CD4-positive, CD25-positive, alpha-beta regulatory T cell (primary cell): ENCODE results near the gene TXNDC17. TPM values are rescaled to one million over a fixed set of nuclear protein-coding genes. Genes with fewer than 3 reads are reported as not detected.

Experiments used
- ATAC-seq, 2 donors: fragments of 150-1000 bp; cut with Tn5 transposase; one replicate each; pipeline ENCODE4 v1.10.0; 2021; ENCODE audit warnings: low read depth in 2 of 2, moderate number of reproducible peaks in 2 of 2, moderate library complexity in 1 of 2
- DNase-seq, 3 donors: peaks; one replicate each; pipeline versions ENCODE4 v3.0.0 to v3.0.0-alpha.2; 2012 to 2022; ENCODE audit warnings: mixed read lengths in 1 of 3
- H3K27ac ChIP-seq: one replicate; pipeline ENCODE4 v1.7.0; 2013; ENCODE audit warnings: mild to moderate bottlenecking, low read length; ENCODE audit not compliant: insufficient read depth, poor library complexity, severe bottlenecking
- H3K27me3 ChIP-seq: one replicate; pipeline ENCODE4 v1.7.0; 2013; ENCODE audit warnings: low read length; ENCODE audit not compliant: control insufficient read depth, insufficient read depth
- H3K36me3 ChIP-seq: one replicate; pipeline ENCODE4 v1.7.0; 2013; ENCODE audit warnings: mild to moderate bottlenecking, low read length, moderate library complexity; ENCODE audit not compliant: control insufficient read depth, insufficient read depth
- H3K4me1 ChIP-seq: 2 replicates; pipeline ENCODE4 v1.7.0; 2013; ENCODE audit warnings: mild to moderate bottlenecking, low read length; ENCODE audit not compliant: insufficient read depth, control insufficient read depth, poor library complexity, severe bottlenecking
- H3K4me3 ChIP-seq: one replicate; pipeline ENCODE4 v1.7.0; 2013; ENCODE audit warnings: low read depth, mild to moderate bottlenecking, low read length, moderate library complexity
- H3K9me3 ChIP-seq, 2 experiments: 1 replicate in 1 of 2; 2 replicates in 1 of 2; pipeline ENCODE4 v1.7.0; 2013; ENCODE audit warnings: low read length in 2 of 2, mild to moderate bottlenecking in 1 of 2, moderate library complexity in 1 of 2; ENCODE audit not compliant: control insufficient read depth in 2 of 2
- H3K27ac Mint-ChIP-seq, 3 donors: one replicate each; pipeline ENCODE4 v1.8.0; 2020 to 2022; ENCODE audit warnings: mild to moderate bottlenecking in 3 of 3, mixed read lengths in 3 of 3, moderate library complexity in 2 of 3
- H3K27me3 Mint-ChIP-seq: one replicate; pipeline ENCODE4 v1.8.0; 2022; ENCODE audit warnings: mild to moderate bottlenecking, mixed read lengths
- H3K36me3 Mint-ChIP-seq: one replicate; pipeline ENCODE4 v1.8.0; 2020; ENCODE audit warnings: mixed read lengths
- H3K4me1 Mint-ChIP-seq, 4 donors: one replicate each; pipeline ENCODE4 v1.8.0; 2020 to 2022; ENCODE audit warnings: mixed read lengths in 4 of 4, mild to moderate bottlenecking in 1 of 4
- H3K4me3 Mint-ChIP-seq, 4 donors: one replicate each; pipeline ENCODE4 v1.8.0; 2020 to 2022; ENCODE audit warnings: mild to moderate bottlenecking in 4 of 4, mixed read lengths in 4 of 4, moderate library complexity in 3 of 4
- H3K9me3 Mint-ChIP-seq, 7 donors: one replicate each; pipeline ENCODE4 v1.8.0; 2020 to 2022; ENCODE audit warnings: mixed read lengths in 7 of 7, mild to moderate bottlenecking in 3 of 7, moderate library complexity in 2 of 7
- polyA plus RNA-seq, 4 donors: library from polyadenylated mRNA; unstranded; fragments of 300-500 nt; fragmentation: Illumina TruSeq; gene quantifications; one replicate each; pipeline ENCODE4 v1.2.3, GENCODE V29; 2021
- total RNA-seq: library from RNA; stranded (reverse); gene quantifications from one replicate; pipeline ENCODE4 v1.2.3, GENCODE V29; 2022

The TXNDC17 gene
- total and polyA plus RNA-seq, 5 donors from 2014 or later: 15.0 to 262 (median 169) TPM

DNA sequence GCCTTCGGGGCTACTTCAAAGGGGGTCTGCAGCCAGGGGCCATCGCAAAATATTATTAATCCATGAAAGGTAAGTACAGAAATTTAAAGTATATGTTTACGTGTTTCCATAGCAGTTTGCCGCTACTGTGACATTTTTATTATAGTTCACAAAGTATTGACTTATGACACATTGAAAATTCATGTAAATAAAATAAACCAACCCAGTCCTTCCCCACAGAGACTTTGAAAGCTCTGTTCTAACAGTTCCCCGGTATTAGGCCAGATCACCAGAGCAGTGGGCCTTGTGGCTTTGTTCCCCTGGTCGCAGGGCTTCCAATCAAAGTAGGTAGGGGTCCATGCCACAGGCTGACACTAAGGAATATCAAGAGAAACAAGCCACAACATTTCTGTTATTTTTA is 14.2 kb upstream of the TXNDC17 start:
- Mint-ChIP-seq H3K9me3 (no peaks in the 10 kb centered on the region), H3K4me3 (no peak overlapping the region), H3K27ac (no peak overlapping the region), H3K4me1 (peaks cover 5 to 21% (median 11%) of the 10 kb centered on the region in 4 donors), H3K27me3 (no peaks in the 10 kb centered on the region), H3K36me3 (peaks cover 47% of the 10 kb centered on the region)
- ATAC-seq: no peak
- H3K36me3 ChIP-seq: peaks cover 33% of the 10 kb centered on the region
- no peak overlapping the region for H3K27ac ChIP-seq
- H3K27me3 ChIP-seq: no peaks in the 10 kb centered on the region
- DNase-seq: no peak
- no peaks in the 10 kb centered on the region for H3K4me1 ChIP-seq
- H3K9me3 ChIP-seq: no peaks in the 10 kb centered on the region
- no peak overlapping the region for H3K4me3 ChIP-seq

DNA sequence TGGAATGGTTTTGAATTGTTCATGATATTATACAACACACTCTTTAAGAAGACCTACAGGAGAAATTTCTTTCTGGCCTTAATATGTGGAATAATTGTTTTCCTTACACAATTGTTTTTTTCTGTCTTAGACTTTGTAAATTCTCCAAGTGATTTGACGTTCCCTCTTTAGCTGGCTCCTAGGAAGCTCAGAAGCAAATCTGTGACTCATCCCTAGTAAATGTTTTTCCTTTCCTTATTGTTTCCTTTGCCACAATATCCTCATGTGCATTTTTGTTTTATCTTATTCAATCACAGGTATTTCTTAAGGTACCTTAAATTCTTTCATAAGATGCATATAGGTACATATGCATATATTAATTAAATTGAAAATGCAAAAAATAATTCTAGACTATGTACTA is 13.8 kb upstream of the TXNDC17 start:
- no peak overlapping the region for H3K27ac ChIP-seq
- peaks cover 35% of the 10 kb centered on the region for H3K36me3 ChIP-seq
- no peaks in the 10 kb centered on the region for H3K27me3 ChIP-seq
- H3K4me1 ChIP-seq: no peaks in the 10 kb centered on the region
- H3K4me3 ChIP-seq: no peak overlapping the region
- no peak overlapping the region for H3K4me3 Mint-ChIP-seq
- peaks cover 5 to 21% (median 11%) of the 10 kb centered on the region in 4 donors for H3K4me1 Mint-ChIP-seq
- H3K9me3 Mint-ChIP-seq: no peaks in the 10 kb centered on the region
- peak overlapping the region in 1 of 3 donors; percentile 26 for H3K27ac Mint-ChIP-seq
- no peaks in the 10 kb centered on the region for H3K9me3 ChIP-seq
- no peak for ATAC-seq
- H3K36me3 Mint-ChIP-seq: peaks cover 47% of the 10 kb centered on the region
- DNase-seq: no peak
- H3K27me3 Mint-ChIP-seq: no peaks in the 10 kb centered on the region

DNA sequence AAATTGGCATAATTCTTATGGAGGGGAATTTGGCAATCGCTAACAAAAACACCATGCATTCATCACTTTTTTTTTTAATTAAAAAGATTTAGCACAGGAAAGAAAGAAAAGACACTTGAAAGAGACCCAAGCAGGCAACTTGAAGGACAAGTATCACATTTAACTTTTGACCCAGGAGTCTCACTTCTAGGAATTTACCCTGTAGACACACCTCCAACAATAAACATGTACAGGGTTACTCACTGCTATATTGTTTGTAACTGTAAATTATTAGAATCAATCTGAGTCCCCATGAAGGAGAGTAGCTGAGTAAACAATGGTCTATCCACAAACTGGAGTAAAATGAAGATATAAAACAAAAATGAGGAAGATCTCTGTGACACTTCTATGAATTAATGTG is 10.5 kb upstream of the TXNDC17 start:
- Mint-ChIP-seq H3K27me3 (no peaks in the 10 kb centered on the region), H3K27ac (peak overlapping the region in 1 of 3 donors; percentile 29), H3K36me3 (peaks cover 52% of the 10 kb centered on the region), H3K4me1 (peaks cover 5 to 25% (median 11%) of the 10 kb centered on the region in 4 donors), H3K9me3 (no peaks in the 10 kb centered on the region), H3K4me3 (no peak overlapping the region)
- no peaks in the 10 kb centered on the region for H3K9me3 ChIP-seq
- peaks cover 37% of the 10 kb centered on the region for H3K36me3 ChIP-seq
- H3K4me1 ChIP-seq: no peaks in the 10 kb centered on the region
- no peak overlapping the region for H3K27ac ChIP-seq
- H3K4me3 ChIP-seq: no peak overlapping the region
- DNase-seq (no peak), ATAC-seq (no peak)
- no peaks in the 10 kb centered on the region for H3K27me3 ChIP-seq

DNA sequence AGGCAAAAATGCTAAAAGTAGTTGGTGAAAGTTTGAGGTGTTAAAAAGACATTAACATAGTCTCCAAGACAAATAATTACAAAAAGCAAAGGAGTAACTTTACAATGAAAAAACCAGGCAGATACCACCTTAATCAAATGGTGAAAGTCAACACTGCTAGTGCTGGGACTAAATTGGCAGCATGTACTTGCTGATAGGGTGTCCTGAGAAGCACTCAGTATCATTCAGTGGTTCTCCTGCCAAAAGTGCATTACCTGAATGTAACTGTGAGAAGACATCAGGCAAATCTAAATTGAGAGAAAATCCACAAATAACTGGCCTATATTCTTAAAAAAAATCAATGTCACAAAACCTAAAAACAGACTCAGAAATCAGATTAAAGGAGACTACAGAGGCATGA is 8.3 kb upstream of the TXNDC17 start:
- H3K36me3 Mint-ChIP-seq: peaks cover 41% of the 10 kb centered on the region

DNA sequence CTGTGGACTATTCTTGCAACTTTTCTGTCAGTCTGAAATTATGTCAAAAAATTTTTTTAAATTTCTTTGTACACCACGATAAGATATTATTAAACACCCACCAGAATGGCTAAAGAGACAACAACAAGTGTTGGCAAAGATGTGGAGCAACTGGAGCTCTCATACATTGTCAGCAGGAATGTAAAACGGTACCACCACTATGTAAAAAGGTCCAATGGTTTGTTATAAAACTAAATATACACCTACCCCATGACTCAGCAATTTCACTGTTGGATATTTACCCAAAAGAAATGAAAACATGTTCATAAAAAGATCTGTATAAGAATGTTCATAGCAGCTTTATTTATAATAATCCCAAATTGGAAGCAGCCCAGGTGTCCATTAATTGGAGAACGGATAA is 7.6 kb upstream of the TXNDC17 start:
- H3K27me3 ChIP-seq: no peaks in the 10 kb centered on the region
- H3K9me3 ChIP-seq: no peaks in the 10 kb centered on the region
- no peak overlapping the region for H3K4me3 ChIP-seq
- no peak overlapping the region for H3K4me3 Mint-ChIP-seq
- peaks cover 35% of the 10 kb centered on the region for H3K36me3 Mint-ChIP-seq
- DNase-seq (no peak), ATAC-seq (no peak)
- H3K4me1 ChIP-seq: no peaks in the 10 kb centered on the region
- no peaks in the 10 kb centered on the region for H3K9me3 Mint-ChIP-seq
- H3K4me1 Mint-ChIP-seq: peaks cover 10 to 22% (median 19%) of the 10 kb centered on the region in 4 donors
- peaks cover 25% of the 10 kb centered on the region for H3K36me3 ChIP-seq
- H3K27me3 Mint-ChIP-seq: no peaks in the 10 kb centered on the region
- no peak overlapping the region for H3K27ac ChIP-seq
- H3K27ac Mint-ChIP-seq: no peak overlapping the region

More for the DNA sequence above, 8.3 kb upstream of the TXNDC17 start:
- Mint-ChIP-seq H3K9me3 (no peaks in the 10 kb centered on the region), H3K27ac (no peak overlapping the region), H3K27me3 (no peaks in the 10 kb centered on the region), H3K4me1 (peaks cover 12 to 25% (median 13%) of the 10 kb centered on the region in 4 donors), H3K4me3 (no peak overlapping the region)
- Histone ChIP-seq H3K27me3 (no peaks in the 10 kb centered on the region), H3K27ac (no peak overlapping the region), H3K36me3 (peaks cover 32% of the 10 kb centered on the region), H3K9me3 (no peaks in the 10 kb centered on the region), H3K4me3 (no peak overlapping the region), H3K4me1 (no peaks in the 10 kb centered on the region)
- no peak for ATAC-seq
- no peak for DNase-seq

- Mint-ChIP-seq H3K4me1 (peaks cover 5 to 39% (median 19%) of the 10 kb centered on the region in 4 donors), H3K36me3 (peaks cover 27% of the 10 kb centered on the region), H3K9me3 (no peaks in the 10 kb centered on the region), H3K4me3 (peak overlapping the region in 1 of 4 donors; percentile 70), H3K27me3 (peaks cover 8% of the 10 kb centered on the region), H3K27ac (no peak overlapping the region)
- H3K4me3 ChIP-seq: no peak overlapping the region
- no peak overlapping the region for H3K27ac ChIP-seq
- H3K36me3 ChIP-seq: peaks cover 25% of the 10 kb centered on the region
- no peaks in the 10 kb centered on the region for H3K9me3 ChIP-seq
- H3K27me3 ChIP-seq: no peaks in the 10 kb centered on the region
- peaks cover 21% of the 10 kb centered on the region for H3K4me1 ChIP-seq
- ATAC-seq: no peak
- DNase-seq: no peak
Observed at GRCh38 chr17:6636105-6636504, 4.8 kb upstream of the TXNDC17 start.

- Histone ChIP-seq H3K9me3 (no peaks in the 10 kb centered on the region), H3K4me3 (no peak overlapping the region), H3K36me3 (peaks cover 22% of the 10 kb centered on the region), H3K4me1 (peaks cover 28% of the 10 kb centered on the region), H3K27ac (no peak overlapping the region), H3K27me3 (no peaks in the 10 kb centered on the region)
- Mint-ChIP-seq H3K4me3 (peak overlapping the region in 2 of 4 donors; percentile 66 to 70), H3K27me3 (peaks cover 8% of the 10 kb centered on the region), H3K36me3 (peaks cover 23% of the 10 kb centered on the region), H3K9me3 (no peaks in the 10 kb centered on the region), H3K27ac (peak overlapping the region in 1 of 3 donors; percentile 78), H3K4me1 (peaks cover 7 to 42% (median 25%) of the 10 kb centered on the region in 4 donors)
- DNase-seq (no peak), ATAC-seq (no peak)
Observed at GRCh38 chr17:6636616-6637457, 4.0 kb upstream of the TXNDC17 start.

DNA sequence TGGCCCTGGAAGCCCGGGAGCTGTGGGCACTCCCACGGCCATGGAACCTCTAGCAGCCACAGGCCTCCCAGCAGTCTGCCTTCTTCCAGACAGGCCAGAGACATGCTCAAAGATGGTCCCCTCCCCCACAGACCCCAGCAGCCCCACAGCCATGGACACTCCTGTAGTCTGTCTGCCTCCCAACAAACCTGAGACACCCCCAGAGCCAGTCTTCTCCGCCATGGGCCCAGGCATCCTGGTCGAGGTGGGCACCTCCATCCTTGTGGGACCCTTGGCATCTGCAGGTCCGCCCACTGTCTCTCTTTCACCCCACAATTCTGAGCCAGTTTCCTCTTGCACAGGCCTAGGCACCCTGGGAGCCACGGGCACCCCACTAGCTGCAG is 3.4 kb upstream of the TXNDC17 start:
- peak overlapping the region in 3 of 4 donors; percentile 22 to 70 (median 66) for H3K4me3 Mint-ChIP-seq
- H3K4me1 ChIP-seq: peaks cover 34% of the 10 kb centered on the region
- no peaks in the 10 kb centered on the region for H3K9me3 Mint-ChIP-seq
- no peak overlapping the region for H3K4me3 ChIP-seq
- no peaks in the 10 kb centered on the region for H3K27me3 ChIP-seq
- peaks cover 20% of the 10 kb centered on the region for H3K36me3 Mint-ChIP-seq
- DNase-seq (no peak), ATAC-seq (no peak)
- H3K27me3 Mint-ChIP-seq: peaks cover 8% of the 10 kb centered on the region
- no peak overlapping the region for H3K27ac ChIP-seq
- no peaks in the 10 kb centered on the region for H3K9me3 ChIP-seq
- H3K4me1 Mint-ChIP-seq: peaks cover 11 to 48% (median 30%) of the 10 kb centered on the region in 4 donors
- peak overlapping the region in 1 of 3 donors; percentile 60 for H3K27ac Mint-ChIP-seq
- H3K36me3 ChIP-seq: peaks cover 16% of the 10 kb centered on the region
